ENCODE measurements around the gene SBF1.
A peak's percentile ranks its signal among the peaks of the same experiment; 100 is the strongest.
"Not testable (repeated sequence)": the region's sequence is repeated elsewhere in the genome, so short reads cannot be mapped to it uniquely, and the experiment has no call there.

The SBF1 gene

GRCh38 chr22:50425179-50425916 is 49.5 kb downstream of the SBF1 start:
- DNase-seq (ENCODE audit: low spot score): no peak

- no peak for DNase-seq (ENCODE audit: low spot score)
These were observed 50.9 kb downstream of the SBF1 start for GRCh38 chr22:50423956-50424355.

GRCh38 chr22:50422961-50423815 is 51.6 kb downstream of the SBF1 start:
- no peak for DNase-seq (ENCODE audit: low spot score)

GRCh38 chr22:50422046-50422445 is 52.8 kb downstream of the SBF1 start:
- no peak for DNase-seq (ENCODE audit: low spot score)

- no peak for DNase-seq (ENCODE audit: low spot score)
These were observed 54.3 kb downstream of the SBF1 start for GRCh38 chr22:50420581-50420980.

- DNase-seq (ENCODE audit: low spot score): no peak
These were observed 54.8 kb downstream of the SBF1 start for GRCh38 chr22:50420015-50420414.

- no peak for DNase-seq (ENCODE audit: low spot score)
These were observed 55.7 kb downstream of the SBF1 start for GRCh38 chr22:50419116-50419515.

GRCh38 chr22:50418624-50419023 is 56.2 kb downstream of the SBF1 start:
- DNase-seq (ENCODE audit: low spot score): no peak

- no peak for DNase-seq (ENCODE audit: low spot score)
These were observed 57.2 kb downstream of the SBF1 start for GRCh38 chr22:50417411-50418210.

- no peak for DNase-seq (ENCODE audit: low spot score)
These were observed 57.8 kb downstream of the SBF1 start for GRCh38 chr22:50416996-50417395.

- no peak for DNase-seq (ENCODE audit: low spot score)
These were observed 59.4 kb downstream of the SBF1 start for GRCh38 chr22:50415426-50415825.

GRCh38 chr22:50414476-50415248 is 60.2 kb downstream of the SBF1 start:
- DNase-seq (ENCODE audit: low spot score): no peak

- not testable (repeated sequence) for DNase-seq (ENCODE audit: low spot score)
These were observed 65.9 kb downstream of the SBF1 start for GRCh38 chr22:50408954-50409353.

GRCh38 chr22:50408311-50408710 is 66.5 kb downstream of the SBF1 start:
- no peak for DNase-seq (ENCODE audit: low spot score)

- no peak for DNase-seq (ENCODE audit: low spot score)
These were observed 68.2 kb downstream of the SBF1 start for GRCh38 chr22:50406416-50407170.

GRCh38 chr22:50403701-50404101 is 71.1 kb downstream of the SBF1 start:
- no peak for DNase-seq (ENCODE audit: low spot score)

- DNase-seq (ENCODE audit: low spot score): no peak
These were observed 72.9 kb downstream of the SBF1 start for GRCh38 chr22:50401907-50402306.

- no peak for DNase-seq (ENCODE audit: low spot score)
These were observed 73.9 kb downstream of the SBF1 start for GRCh38 chr22:50400931-50401330.

- DNase-seq (ENCODE audit: low spot score): no peak
These were observed 74.4 kb downstream of the SBF1 start for GRCh38 chr22:50400406-50400805.

- DNase-seq (ENCODE audit: low spot score): peak; percentile 81
These were observed 75.0 kb downstream of the SBF1 start for GRCh38 chr22:50399751-50400331.

All from HuH-7 (cell line).